Fibroblast of mammary gland (primary cell): ENCODE measurements around the gene MUC16.

Experiments
- DNase-seq: peaks from one replicate; pipeline ENCODE4 v3.0.0-alpha.2; 2010; ENCODE audit warnings: low read depth
- H3K4me3 ChIP-seq: 2 replicates; pipeline ENCODE4 v1.5.1; 2011; ENCODE audit warnings: low read depth, mild to moderate bottlenecking, low read length, moderate library complexity; ENCODE audit not compliant: control insufficient read depth
- CTCF ChIP-seq: conservative IDR thresholded peaks from 2 replicates; pipeline ENCODE4 v1.5.1; 2011; ENCODE audit warnings: low read depth, low read length, inconsistent platforms; ENCODE audit not compliant: control insufficient read depth, insufficient read depth

The MUC16 gene

GRCh38 chr19:9009431-9009830 is 778 bp downstream of the MUC16 start:
- no peak overlapping the region for H3K4me3 ChIP-seq
- DNase-seq: no peak
- TF ChIP-seq CTCF: no peak

- TF ChIP-seq CTCF: no peak
- H3K4me3 ChIP-seq: no peak overlapping the region
- DNase-seq: no peak
Measured at GRCh38 chr19:9008667-9009066, 1.5 kb downstream of the MUC16 start.

DNA sequence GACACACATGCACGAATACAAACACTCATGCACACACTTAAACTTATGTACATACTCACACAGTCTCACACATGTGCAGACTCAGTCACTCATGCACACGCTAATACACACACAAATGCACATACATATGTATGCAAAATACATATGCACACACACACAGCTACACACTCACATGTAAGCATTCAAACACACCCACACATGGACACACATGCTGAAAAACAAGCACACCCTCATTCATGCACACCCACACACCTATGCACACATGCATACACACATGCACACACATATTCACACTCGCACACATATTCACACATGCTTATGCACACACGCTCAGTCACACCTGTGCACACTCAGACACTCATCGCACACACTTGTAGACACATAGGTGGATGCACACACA is 9.3 kb downstream of the MUC16 start:
- DNase-seq: no peak
- no peak overlapping the region for H3K4me3 ChIP-seq
- TF ChIP-seq CTCF: no peak

DNA sequence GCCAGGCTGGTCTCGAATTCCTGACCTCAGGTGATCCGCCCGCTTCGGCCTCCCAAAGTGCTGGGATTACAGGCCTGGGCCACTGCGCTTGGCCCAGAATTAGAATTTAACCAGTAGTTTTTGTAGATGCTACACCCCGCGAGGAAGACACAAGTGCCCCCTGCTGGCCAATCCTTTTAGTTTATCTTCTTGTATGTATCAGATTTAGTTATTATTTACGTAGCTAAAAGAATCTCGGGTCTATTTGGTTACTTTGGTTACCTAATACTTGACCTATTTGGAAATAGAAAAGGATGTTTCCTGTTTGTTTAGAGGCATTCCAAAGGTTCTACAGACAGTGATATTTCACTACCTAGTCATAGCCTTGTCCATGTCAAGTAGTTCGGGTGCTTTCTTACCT is 22.0 kb downstream of the MUC16 start:
- DNase-seq: no peak
- TF ChIP-seq CTCF: no peak
- H3K4me3 ChIP-seq: no peak overlapping the region

DNA sequence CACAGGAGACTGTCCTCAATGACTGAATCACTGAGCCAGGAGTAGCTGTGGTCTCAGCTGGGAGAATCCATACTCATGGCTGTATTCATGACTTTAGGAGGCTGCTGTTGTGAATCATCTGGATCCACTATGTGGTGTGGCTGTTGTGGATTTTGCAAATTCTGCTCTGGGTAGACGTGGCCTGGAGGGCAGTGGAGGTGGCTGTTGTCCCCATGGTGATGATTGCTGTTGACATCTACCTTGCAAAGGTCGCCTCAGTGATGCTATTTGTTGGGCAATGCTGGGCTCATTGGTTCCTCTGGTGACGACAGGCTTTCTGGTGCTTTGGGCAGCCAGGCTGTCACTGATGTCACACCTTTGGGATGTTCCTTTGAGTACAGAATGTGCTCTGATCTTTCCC is 23.9 kb downstream of the MUC16 start:
- no peak for DNase-seq
- no peak overlapping the region for H3K4me3 ChIP-seq
- TF ChIP-seq CTCF: no peak

DNA sequence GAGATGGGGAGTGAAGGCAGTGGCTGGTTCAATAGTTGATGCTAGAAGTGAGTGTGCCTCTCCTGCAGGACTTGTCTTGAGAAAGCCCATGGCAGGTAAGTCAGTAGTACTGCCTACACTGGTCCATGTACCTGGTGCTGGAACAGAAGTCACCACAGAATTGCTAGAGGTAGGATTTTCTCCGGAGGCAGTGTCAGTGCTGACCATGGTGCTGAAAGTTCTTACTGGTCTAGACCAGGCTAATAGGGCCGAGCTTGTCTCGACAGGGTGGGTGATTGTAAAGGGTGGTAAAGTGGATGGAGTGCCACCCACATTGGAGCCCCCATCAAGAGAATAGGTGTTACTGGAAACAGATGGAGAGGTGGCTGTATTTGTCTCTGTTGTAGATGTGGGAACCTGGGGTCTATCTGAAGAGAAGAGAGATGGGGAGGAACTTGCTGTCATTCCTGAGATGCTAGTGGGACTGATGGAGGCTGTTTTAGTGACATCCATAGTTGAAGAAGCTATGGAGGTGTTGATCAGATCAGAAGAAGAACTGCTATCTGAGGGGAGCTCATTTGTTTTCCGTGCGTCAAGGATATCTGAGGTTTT is 36.6 kb downstream of the MUC16 start:
- H3K4me3 ChIP-seq: no peak overlapping the region
- TF ChIP-seq CTCF: no peak
- no peak for DNase-seq

GRCh38 chr19:8965887-8966286 is 44.3 kb downstream of the MUC16 start:
- DNase-seq: no peak
- no peak overlapping the region for H3K4me3 ChIP-seq
- no peak for TF ChIP-seq CTCF
